ENCODE results near the gene CCL18.

DNA sequence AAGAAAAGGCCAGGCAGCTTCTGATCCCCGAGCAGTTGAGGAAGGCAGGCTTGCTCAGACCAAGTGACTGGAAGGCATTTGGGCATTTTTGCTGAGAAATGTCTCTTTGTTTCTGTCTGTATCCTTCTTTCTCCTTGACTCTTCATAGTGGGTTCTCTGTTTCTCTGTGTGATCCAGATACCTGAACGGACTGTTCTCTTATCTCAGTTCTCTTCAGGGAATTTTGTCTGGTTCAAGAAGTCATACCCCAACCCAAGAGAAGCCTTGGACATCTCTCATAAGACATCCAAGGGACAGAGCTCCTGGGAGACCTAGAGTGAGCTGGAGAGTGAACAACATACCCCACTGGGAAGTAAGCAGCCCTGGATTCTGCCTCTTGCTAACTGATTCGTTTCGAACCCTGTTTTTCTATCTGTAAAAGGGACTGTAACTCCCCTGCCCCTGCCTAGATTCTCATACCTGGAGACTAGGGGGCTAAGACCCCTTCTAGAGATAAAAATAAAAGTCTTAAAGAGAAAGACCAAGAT lies 25.3 kb downstream of the CCL18 start:
- TF ChIP-seq, protein P1, sequence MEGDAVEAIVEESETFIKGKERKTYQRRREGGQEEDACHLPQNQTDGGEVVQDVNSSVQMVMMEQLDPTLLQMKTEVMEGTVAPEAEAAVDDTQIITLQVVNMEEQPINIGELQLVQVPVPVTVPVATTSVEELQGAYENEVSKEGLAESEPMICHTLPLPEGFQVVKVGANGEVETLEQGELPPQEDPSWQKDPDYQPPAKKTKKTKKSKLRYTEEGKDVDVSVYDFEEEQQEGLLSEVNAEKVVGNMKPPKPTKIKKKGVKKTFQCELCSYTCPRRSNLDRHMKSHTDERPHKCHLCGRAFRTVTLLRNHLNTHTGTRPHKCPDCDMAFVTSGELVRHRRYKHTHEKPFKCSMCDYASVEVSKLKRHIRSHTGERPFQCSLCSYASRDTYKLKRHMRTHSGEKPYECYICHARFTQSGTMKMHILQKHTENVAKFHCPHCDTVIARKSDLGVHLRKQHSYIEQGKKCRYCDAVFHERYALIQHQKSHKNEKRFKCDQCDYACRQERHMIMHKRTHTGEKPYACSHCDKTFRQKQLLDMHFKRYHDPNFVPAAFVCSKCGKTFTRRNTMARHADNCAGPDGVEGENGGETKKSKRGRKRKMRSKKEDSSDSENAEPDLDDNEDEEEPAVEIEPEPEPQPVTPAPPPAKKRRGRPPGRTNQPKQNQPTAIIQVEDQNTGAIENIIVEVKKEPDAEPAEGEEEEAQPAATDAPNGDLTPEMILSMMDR (conservative IDR thresholded peaks at IDR 0.05 in 1 of 2, IDR thresholded peaks at IDR 0.05 in 1 of 2; ENCODE audit: extremely low read depth in 1 of 2, insufficient read depth in 1 of 2, low read depth in 1 of 2, low read length in 2 of 2): no peak
- no peak for TF ChIP-seq EZH2 (IDR thresholded peaks at IDR 0.05; ENCODE audit: borderline replicate concordance, low read length)

Measured in mammary epithelial cell (primary cell).